ENCODE results near the gene GLT8D1.

The GLT8D1 gene

GRCh38 chr3:52722491-52722890 is 16.9 kb upstream of the GLT8D1 start:
- no peak overlapping the region for H3K4me3 ChIP-seq (ENCODE audit: low read depth, low read length)
- TF ChIP-seq CTCF (IDR thresholded peaks at IDR 0.05; ENCODE audit: borderline replicate concordance, insufficient read depth, low read depth, low read length) = no peak

DNA sequence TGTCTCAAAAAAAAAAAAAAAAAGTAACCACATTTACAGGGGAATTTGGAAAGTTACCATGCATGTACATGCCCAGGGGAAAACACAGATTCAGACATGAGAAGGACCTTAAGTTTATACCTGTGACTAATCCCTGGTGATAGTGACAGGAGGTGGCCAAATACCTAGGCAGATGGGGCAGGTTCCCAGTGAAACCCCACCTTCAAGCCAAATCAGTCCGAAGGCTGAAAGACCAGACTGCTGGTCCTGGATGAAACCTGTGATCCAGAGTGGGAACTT is 16.1 kb upstream of the GLT8D1 start:
- H3K4me3 ChIP-seq (ENCODE audit: low read depth, low read length) = no peak overlapping the region
- TF ChIP-seq CTCF (IDR thresholded peaks at IDR 0.05; ENCODE audit: borderline replicate concordance, insufficient read depth, low read depth, low read length) = no peak

DNA sequence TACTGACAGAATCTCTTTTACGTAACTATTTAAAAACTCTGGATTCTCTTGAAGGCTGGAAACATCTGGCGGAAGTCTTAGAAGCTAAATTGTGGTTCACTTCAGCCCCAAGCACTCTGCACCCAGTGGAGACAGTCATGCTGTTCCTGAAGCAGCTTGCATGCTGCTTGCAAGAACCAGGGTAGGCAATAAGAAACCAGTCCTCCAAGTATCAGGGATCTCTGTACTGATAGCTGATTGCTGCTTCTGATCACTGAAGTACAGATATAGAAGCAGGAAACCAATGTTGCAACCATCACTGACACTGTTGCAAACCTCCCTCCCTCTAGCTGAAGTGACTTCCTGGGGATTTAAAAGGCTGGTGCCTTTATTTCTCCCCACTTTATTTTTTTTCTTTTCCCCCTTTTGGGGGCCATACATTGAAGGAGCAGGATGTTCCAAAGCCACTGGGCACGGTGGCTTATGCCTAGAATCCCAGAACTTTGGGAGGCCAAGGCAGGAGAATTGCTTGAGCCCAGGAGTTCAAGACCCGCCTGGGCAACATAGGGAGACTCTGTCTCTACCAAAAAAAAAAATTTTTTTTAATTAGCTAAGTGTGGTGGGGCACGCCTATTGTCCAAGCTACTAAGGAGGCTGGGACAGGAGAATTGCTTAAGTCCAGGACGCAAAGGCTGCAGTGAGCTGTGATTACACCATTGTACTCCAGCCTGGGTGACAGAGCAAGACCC is 15.6 kb upstream of the GLT8D1 start:
- no peak overlapping the region for H3K4me3 ChIP-seq (ENCODE audit: low read depth, low read length)
- TF ChIP-seq CTCF (IDR thresholded peaks at IDR 0.05; ENCODE audit: borderline replicate concordance, insufficient read depth, low read depth, low read length) = no peak

GRCh38 chr3:52719618-52720017 is 14.0 kb upstream of the GLT8D1 start:
- no peak for TF ChIP-seq CTCF (IDR thresholded peaks at IDR 0.05; ENCODE audit: borderline replicate concordance, insufficient read depth, low read depth, low read length)
- H3K4me3 ChIP-seq (ENCODE audit: low read depth, low read length) = no peak overlapping the region

GRCh38 chr3:52715714-52716305 is 10.2 kb upstream of the GLT8D1 start:
- TF ChIP-seq CTCF (IDR thresholded peaks at IDR 0.05; ENCODE audit: borderline replicate concordance, insufficient read depth, low read depth, low read length) = no peak
- no peak overlapping the region for H3K4me3 ChIP-seq (ENCODE audit: low read depth, low read length)

GRCh38 chr3:52714335-52715302 is 9.0 kb upstream of the GLT8D1 start:
- H3K4me3 ChIP-seq (ENCODE audit: low read depth, low read length) = no peak overlapping the region
- TF ChIP-seq CTCF (IDR thresholded peaks at IDR 0.05; ENCODE audit: borderline replicate concordance, insufficient read depth, low read depth, low read length) = no peak
